GM23338 (cell line): Measurements from ENCODE around the gene RNF19B. TPM values are rescaled to one million over a fixed set of nuclear protein-coding genes. Genes with fewer than 3 reads are reported as not detected.

Experiments used
- ATAC-seq: fragments of 200-7000 bp; cut with Tn5 transposase; 3 replicates; pipeline ENCODE4 v1.9.1; 2020
- DNase-seq: peaks from one replicate; pipeline ENCODE4 v3.0.0-alpha.2; 2015; ENCODE audit warnings: low spot score
- H2AFZ ChIP-seq: fragments of 200-600 bp; sonication (generic); 2 replicates; pipeline ENCODE4 v1.8.0; 2016; ENCODE audit warnings: antibody characterized with exemption, mild to moderate bottlenecking, moderate library complexity
- H3F3A ChIP-seq: fragments of 200-600 bp; sonication (generic); replicated peaks from 2 replicates; pipeline ENCODE4 v1.8.0; 2017; ENCODE audit warnings: antibody characterized with exemption, mixed run types, low read depth
- H3K27ac ChIP-seq: fragments of 200-600 bp; sonication (generic); 2 replicates; pipeline ENCODE4 v1.6.1; 2016; ENCODE audit warnings: low read depth
- H3K27me3 ChIP-seq: fragments of 200-600 bp; sonication (generic); 2 replicates; pipeline ENCODE4 v1.8.0; 2016; ENCODE audit warnings: mild to moderate bottlenecking, mixed run types, moderate library complexity; ENCODE audit not compliant: insufficient read depth
- H3K36me3 ChIP-seq: fragments of 200-600 bp; sonication (generic); 2 replicates; pipeline ENCODE4 v1.8.0; 2016; ENCODE audit warnings: mild to moderate bottlenecking; ENCODE audit not compliant: insufficient read depth
- H3K4me1 ChIP-seq: fragments of 200-600 bp; sonication (generic); 2 replicates; pipeline ENCODE4 v1.8.0; 2016; ENCODE audit warnings: mild to moderate bottlenecking, moderate library complexity; ENCODE audit not compliant: insufficient read depth
- H3K4me2 ChIP-seq: fragments of 200-600 bp; sonication (generic); 2 replicates; pipeline ENCODE4 v1.7.1; 2017; ENCODE audit warnings: mixed run types
- H3K4me3 ChIP-seq: fragments of 200-600 bp; sonication (generic); 2 replicates; pipeline ENCODE4 v1.6.1; 2016; ENCODE audit warnings: mixed run types
- H3K79me2 ChIP-seq: fragments of 200-600 bp; sonication (generic); replicated peaks from 2 replicates; pipeline ENCODE4 v1.8.0; 2017; ENCODE audit warnings: mild to moderate bottlenecking; ENCODE audit not compliant: insufficient read depth
- H3K9me2 ChIP-seq: fragments of 200-600 bp; sonication (generic); 2 replicates; pipeline ENCODE4 v1.8.0; 2017; ENCODE audit not compliant: insufficient read depth
- H4K20me1 ChIP-seq: fragments of 200-600 bp; sonication (generic); replicated peaks from 2 replicates; pipeline ENCODE4 v1.8.0; 2017; ENCODE audit warnings: mild to moderate bottlenecking; ENCODE audit not compliant: insufficient read depth
- H3K27ac Mint-ChIP-seq: 2 replicates; pipeline ENCODE4 v1.8.0; 2020; ENCODE audit warnings: inconsistent platforms, mild to moderate bottlenecking, moderate library complexity, mixed read lengths
- H3K27me3 Mint-ChIP-seq: 3 replicates; pipeline ENCODE4 v1.8.0; 2022; ENCODE audit warnings: low read depth, mild to moderate bottlenecking, moderate library complexity, mixed read lengths, inconsistent platforms; ENCODE audit not compliant: insufficient read depth, poor library complexity
- H3K36me3 Mint-ChIP-seq: 3 replicates; pipeline ENCODE4 v1.8.0; 2021; ENCODE audit warnings: low read depth, mild to moderate bottlenecking, inconsistent platforms, moderate library complexity, mixed read lengths
- H3K4me1 Mint-ChIP-seq: 3 replicates; pipeline ENCODE4 v1.8.0; 2020; ENCODE audit warnings: mild to moderate bottlenecking, inconsistent platforms, mixed read lengths
- H3K4me3 Mint-ChIP-seq: 3 replicates; pipeline ENCODE4 v1.8.0; 2021; ENCODE audit warnings: moderate library complexity, mild to moderate bottlenecking, inconsistent platforms, mixed read lengths
- H3K9me3 Mint-ChIP-seq: 3 replicates; pipeline ENCODE4 v1.8.0; 2020; ENCODE audit warnings: moderate library complexity, mild to moderate bottlenecking, inconsistent platforms, mixed read lengths
- CREB1 ChIP-seq: fragments of 250-450 bp; sonication (Bioruptor Pico); IDR thresholded peaks from 2 replicates; pipeline ENCODE4 v1.5.0; 2020; ENCODE audit warnings: low read depth, mild to moderate bottlenecking, moderate library complexity
- EZH2 ChIP-seq: fragments of 200-600 bp; sonication (generic); IDR thresholded peaks from one replicate; pipeline ENCODE4 v1.8.0; 2017; ENCODE audit warnings: antibody characterized with exemption, mild to moderate bottlenecking, low read depth; ENCODE audit not compliant: unreplicated experiment
- EZH2phosphoT487 ChIP-seq: fragments of 200-600 bp; sonication (generic); IDR thresholded peaks from one replicate; pipeline ENCODE4 v1.8.1; 2018; ENCODE audit warnings: antibody characterized with exemption; ENCODE audit not compliant: unreplicated experiment
- JUNB ChIP-seq: IDR thresholded peaks from one replicate; pipeline ENCODE4 v1.6.1; 2016; ENCODE audit warnings: antibody characterized with exemption; ENCODE audit not compliant: unreplicated experiment
- NANOG ChIP-seq: IDR thresholded peaks from 2 replicates; pipeline ENCODE4 v1.6.1; 2016; ENCODE audit warnings: antibody characterized with exemption, borderline replicate concordance
- STAT1 ChIP-seq: IDR thresholded peaks from one replicate; pipeline ENCODE4 v1.6.1; 2016; ENCODE audit warnings: antibody characterized with exemption; ENCODE audit not compliant: unreplicated experiment
- polyA plus RNA-seq: library from polyadenylated mRNA; unstranded; fragments of >200 nt; fragmentation: Nextera tagmentation; extraction: Ambion mirVana; gene quantifications from 2 replicates; pipeline ENCODE4 v1.2.1, GENCODE V29; 2016
- total RNA-seq: library from RNA; depleted of rRNA; stranded (reverse); fragments of >200 nt; shearing (Covaris generic); gene quantifications from 2 replicates; pipeline ENCODE4 v1.2.3, GENCODE V29; 2014
- TF ChIP-seq, protein P1 (sequence below), 2 experiments: fragments of 200-600 bp in 1 of 2; sonication (generic) in 1 of 2; conservative IDR thresholded peaks; 2 replicates each; pipeline versions ENCODE4 v1.5.1 to v1.6.1; 2016 to 2017; ENCODE audit warnings: antibody characterized with exemption in 2 of 2, low read depth in 2 of 2, mild to moderate bottlenecking in 2 of 2, moderate library complexity in 1 of 2
- TF ChIP-seq, protein P2 (sequence below): IDR thresholded peaks from one replicate; pipeline ENCODE4 v1.6.1; 2018; ENCODE audit warnings: antibody characterized with exemption; ENCODE audit not compliant: unreplicated experiment
- TF ChIP-seq, protein P3 (sequence below): fragments of 250-450 bp; sonication (Bioruptor Pico); IDR thresholded peaks from 2 replicates; pipeline ENCODE4 v1.5.0; 2020; ENCODE audit warnings: mild to moderate bottlenecking, moderate library complexity

RNF19B gene
- total and polyA plus RNA-seq, 2 experiments from 2014 or later, result 2.9 to 11.9 TPM

GRCh38 chr1:32988665-32989064 is 24.1 kb upstream of the RNF19B start:
- peaks cover 33% of the 10 kb centered on the region for H3K4me1 Mint-ChIP-seq
- no peak for DNase-seq
- H3K27ac ChIP-seq, result no peak overlapping the region
- H3K27me3 Mint-ChIP-seq, result peaks cover 13% of the 10 kb centered on the region
- H4K20me1 ChIP-seq, result no peaks in the 10 kb centered on the region
- H3K9me2 ChIP-seq, result no peaks in the 10 kb centered on the region
- H3K36me3 ChIP-seq, result no peaks in the 10 kb centered on the region
- no peak overlapping the region for H2AFZ ChIP-seq
- no peak overlapping the region for H3K4me3 ChIP-seq
- H3K79me2 ChIP-seq, result no peaks in the 10 kb centered on the region
- peaks cover 17% of the 10 kb centered on the region; the same call in 1 of the 2 replicates for H3K4me1 ChIP-seq
- H3K4me3 Mint-ChIP-seq, result no peak overlapping the region
- no peaks in the 10 kb centered on the region for H3K36me3 Mint-ChIP-seq
- H3K27me3 ChIP-seq, result no peaks in the 10 kb centered on the region
- no peak for ATAC-seq
- TF ChIP-seq STAT1 (no peak), EZH2 (no peak), CREB1 (CRISPR knock-in tag) (no peak), JUNB (no peak), EZH2phosphoT487 (no peak), NANOG (no peak)
- TF ChIP-seq, protein P1, sequence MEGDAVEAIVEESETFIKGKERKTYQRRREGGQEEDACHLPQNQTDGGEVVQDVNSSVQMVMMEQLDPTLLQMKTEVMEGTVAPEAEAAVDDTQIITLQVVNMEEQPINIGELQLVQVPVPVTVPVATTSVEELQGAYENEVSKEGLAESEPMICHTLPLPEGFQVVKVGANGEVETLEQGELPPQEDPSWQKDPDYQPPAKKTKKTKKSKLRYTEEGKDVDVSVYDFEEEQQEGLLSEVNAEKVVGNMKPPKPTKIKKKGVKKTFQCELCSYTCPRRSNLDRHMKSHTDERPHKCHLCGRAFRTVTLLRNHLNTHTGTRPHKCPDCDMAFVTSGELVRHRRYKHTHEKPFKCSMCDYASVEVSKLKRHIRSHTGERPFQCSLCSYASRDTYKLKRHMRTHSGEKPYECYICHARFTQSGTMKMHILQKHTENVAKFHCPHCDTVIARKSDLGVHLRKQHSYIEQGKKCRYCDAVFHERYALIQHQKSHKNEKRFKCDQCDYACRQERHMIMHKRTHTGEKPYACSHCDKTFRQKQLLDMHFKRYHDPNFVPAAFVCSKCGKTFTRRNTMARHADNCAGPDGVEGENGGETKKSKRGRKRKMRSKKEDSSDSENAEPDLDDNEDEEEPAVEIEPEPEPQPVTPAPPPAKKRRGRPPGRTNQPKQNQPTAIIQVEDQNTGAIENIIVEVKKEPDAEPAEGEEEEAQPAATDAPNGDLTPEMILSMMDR (conservative IDR thresholded peaks at IDR 0.05; ENCODE audit: low read depth in 2 of 2), result no peak
- TF ChIP-seq, protein P2, sequence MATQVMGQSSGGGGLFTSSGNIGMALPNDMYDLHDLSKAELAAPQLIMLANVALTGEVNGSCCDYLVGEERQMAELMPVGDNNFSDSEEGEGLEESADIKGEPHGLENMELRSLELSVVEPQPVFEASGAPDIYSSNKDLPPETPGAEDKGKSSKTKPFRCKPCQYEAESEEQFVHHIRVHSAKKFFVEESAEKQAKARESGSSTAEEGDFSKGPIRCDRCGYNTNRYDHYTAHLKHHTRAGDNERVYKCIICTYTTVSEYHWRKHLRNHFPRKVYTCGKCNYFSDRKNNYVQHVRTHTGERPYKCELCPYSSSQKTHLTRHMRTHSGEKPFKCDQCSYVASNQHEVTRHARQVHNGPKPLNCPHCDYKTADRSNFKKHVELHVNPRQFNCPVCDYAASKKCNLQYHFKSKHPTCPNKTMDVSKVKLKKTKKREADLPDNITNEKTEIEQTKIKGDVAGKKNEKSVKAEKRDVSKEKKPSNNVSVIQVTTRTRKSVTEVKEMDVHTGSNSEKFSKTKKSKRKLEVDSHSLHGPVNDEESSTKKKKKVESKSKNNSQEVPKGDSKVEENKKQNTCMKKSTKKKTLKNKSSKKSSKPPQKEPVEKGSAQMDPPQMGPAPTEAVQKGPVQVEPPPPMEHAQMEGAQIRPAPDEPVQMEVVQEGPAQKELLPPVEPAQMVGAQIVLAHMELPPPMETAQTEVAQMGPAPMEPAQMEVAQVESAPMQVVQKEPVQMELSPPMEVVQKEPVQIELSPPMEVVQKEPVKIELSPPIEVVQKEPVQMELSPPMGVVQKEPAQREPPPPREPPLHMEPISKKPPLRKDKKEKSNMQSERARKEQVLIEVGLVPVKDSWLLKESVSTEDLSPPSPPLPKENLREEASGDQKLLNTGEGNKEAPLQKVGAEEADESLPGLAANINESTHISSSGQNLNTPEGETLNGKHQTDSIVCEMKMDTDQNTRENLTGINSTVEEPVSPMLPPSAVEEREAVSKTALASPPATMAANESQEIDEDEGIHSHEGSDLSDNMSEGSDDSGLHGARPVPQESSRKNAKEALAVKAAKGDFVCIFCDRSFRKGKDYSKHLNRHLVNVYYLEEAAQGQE, result no peak
- TF ChIP-seq, protein P3, sequence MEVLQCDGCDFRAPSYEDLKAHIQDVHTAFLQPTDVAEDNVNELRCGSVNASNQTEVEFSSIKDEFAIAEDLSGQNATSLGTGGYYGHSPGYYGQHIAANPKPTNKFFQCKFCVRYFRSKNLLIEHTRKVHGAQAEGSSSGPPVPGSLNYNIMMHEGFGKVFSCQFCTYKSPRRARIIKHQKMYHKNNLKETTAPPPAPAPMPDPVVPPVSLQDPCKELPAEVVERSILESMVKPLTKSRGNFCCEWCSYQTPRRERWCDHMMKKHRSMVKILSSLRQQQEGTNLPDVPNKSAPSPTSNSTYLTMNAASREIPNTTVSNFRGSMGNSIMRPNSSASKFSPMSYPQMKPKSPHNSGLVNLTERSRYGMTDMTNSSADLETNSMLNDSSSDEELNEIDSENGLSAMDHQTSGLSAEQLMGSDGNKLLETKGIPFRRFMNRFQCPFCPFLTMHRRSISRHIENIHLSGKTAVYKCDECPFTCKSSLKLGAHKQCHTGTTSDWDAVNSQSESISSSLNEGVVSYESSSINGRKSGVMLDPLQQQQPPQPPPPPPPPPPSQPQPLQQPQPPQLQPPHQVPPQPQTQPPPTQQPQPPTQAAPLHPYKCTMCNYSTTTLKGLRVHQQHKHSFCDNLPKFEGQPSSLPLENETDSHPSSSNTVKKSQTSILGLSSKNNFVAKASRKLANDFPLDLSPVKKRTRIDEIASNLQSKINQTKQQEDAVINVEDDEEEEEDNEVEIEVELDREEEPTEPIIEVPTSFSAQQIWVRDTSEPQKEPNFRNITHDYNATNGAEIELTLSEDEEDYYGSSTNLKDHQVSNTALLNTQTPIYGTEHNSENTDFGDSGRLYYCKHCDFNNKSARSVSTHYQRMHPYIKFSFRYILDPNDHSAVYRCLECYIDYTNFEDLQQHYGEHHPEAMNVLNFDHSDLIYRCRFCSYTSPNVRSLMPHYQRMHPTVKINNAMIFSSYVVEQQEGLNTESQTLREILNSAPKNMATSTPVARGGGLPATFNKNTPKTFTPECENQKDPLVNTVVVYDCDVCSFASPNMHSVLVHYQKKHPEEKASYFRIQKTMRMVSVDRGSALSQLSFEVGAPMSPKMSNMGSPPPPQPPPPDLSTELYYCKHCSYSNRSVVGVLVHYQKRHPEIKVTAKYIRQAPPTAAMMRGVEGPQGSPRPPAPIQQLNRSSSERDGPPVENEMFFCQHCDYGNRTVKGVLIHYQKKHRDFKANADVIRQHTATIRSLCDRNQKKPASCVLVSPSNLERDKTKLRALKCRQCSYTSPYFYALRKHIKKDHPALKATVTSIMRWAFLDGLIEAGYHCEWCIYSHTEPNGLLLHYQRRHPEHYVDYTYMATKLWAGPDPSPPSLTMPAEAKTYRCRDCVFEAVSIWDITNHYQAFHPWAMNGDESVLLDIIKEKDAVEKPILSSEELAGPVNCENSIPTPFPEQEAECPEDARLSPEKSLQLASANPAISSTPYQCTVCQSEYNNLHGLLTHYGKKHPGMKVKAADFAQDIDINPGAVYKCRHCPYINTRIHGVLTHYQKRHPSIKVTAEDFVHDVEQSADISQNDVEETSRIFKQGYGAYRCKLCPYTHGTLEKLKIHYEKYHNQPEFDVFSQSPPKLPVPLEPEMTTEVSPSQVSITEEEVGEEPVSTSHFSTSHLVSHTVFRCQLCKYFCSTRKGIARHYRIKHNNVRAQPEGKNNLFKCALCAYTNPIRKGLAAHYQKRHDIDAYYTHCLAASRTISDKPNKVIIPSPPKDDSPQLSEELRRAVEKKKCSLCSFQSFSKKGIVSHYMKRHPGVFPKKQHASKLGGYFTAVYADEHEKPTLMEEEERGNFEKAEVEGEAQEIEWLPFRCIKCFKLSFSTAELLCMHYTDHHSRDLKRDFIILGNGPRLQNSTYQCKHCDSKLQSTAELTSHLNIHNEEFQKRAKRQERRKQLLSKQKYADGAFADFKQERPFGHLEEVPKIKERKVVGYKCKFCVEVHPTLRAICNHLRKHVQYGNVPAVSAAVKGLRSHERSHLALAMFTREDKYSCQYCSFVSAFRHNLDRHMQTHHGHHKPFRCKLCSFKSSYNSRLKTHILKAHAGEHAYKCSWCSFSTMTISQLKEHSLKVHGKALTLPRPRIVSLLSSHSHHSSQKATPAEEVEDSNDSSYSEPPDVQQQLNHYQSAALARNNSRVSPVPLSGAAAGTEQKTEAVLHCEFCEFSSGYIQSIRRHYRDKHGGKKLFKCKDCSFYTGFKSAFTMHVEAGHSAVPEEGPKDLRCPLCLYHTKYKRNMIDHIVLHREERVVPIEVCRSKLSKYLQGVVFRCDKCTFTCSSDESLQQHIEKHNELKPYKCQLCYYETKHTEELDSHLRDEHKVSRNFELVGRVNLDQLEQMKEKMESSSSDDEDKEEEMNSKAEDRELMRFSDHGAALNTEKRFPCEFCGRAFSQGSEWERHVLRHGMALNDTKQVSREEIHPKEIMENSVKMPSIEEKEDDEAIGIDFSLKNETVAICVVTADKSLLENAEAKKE, result no peak
- no peak overlapping the region for H3K27ac Mint-ChIP-seq
- H3K4me2 ChIP-seq, result no peak overlapping the region
- H3F3A ChIP-seq, result peaks cover 5% of the 10 kb centered on the region; the same call in 1 of the 2 replicates
- H3K9me3 Mint-ChIP-seq, result no peaks in the 10 kb centered on the region
